ENCODE measurements around the gene PDIA5.
A peak's percentile ranks its signal among the peaks of the same experiment; 100 is the strongest.

The PDIA5 gene

DNA sequence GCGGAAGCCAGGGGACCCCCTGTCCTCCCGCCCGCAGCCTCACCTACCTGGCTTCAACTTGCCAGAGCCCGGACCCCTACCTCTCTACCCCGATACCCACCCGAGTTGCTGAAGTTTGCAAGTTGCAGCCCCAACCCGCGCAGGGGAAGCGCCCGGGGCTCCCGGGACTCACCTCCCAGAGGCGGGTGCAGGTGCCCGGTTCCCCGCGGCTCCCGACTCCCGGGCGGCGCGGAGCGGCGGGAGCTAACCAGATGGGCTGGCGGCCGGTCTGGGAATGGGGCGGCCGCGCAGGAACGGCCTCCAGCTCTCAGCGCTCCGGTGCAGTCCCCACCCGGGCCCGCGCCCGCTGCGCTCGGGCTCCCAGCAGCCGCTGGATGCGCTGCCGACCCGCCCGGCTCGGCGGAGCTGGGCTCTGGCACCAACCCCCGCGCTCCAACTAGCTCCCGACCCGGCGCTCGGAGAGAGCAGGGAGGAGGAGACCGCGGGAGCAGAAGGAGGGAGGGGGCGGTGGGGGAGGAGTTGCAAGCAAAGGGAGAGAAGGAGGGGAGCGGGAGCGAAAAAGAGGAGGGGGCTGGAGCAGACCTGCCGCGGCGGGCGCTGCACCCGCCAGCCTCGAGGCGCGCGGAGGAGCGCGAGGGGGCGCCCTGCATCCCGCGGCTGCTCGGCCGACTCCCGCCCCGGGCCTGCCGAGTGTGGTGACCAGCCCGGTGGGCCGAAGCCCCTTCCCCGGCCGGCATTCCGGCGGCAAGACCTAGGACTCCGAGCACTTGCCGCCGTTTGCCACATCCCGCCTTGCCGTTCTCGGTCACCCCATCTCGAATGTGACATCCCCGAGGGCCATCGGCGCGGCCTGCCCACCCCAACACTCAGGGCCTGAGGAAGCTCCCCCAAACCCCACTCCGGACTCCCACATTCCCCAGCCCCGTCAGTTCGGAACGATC, 39.3 kb upstream of the PDIA5 start, which contains the start of gene SEMA5B:
Gene SEMA5B (minus strand): TSS at position 472 of the 941 bp plus-strand sequence. CDS start 66,500 bp downstream, outside the sequence.
- H3K9ac ChIP-seq (ENCODE audit: low read length): peak within 1 kb of the TSS; percentile 24; the same call in 1 of the 2 replicates
- H3K27ac ChIP-seq (ENCODE audit: low read length): no peak within 1 kb of the TSS
- H3K9me3 ChIP-seq (replicated peaks; ENCODE audit: insufficient read depth, low read length): no peaks in the 10 kb centered on the region
- peak within 1 kb of the TSS; percentile 67 for H3K4me3 ChIP-seq (ENCODE audit: low read length)
- H3K79me2 ChIP-seq (ENCODE audit: low read length): no peaks in the 10 kb centered on the region
- no peaks in the 10 kb centered on the region for H3K9me2 ChIP-seq (replicated peaks; ENCODE audit: insufficient read depth, low read length)
- peaks cover 17% of the 10 kb centered on the region for H3K27me3 ChIP-seq (replicated peaks; ENCODE audit: insufficient read depth, low read length)
- peak within 1 kb of the TSS; percentile 98 for H3K4me2 ChIP-seq (ENCODE audit: low read depth, low read length)
- DNase-seq: peak; percentile 27
- no peaks in the 10 kb centered on the region for H3F3A ChIP-seq (ENCODE audit: insufficient read depth, low read length)
- H4K20me1 ChIP-seq (ENCODE audit: insufficient read depth, low read length): no peaks in the 10 kb centered on the region
- peak within 1 kb of the TSS; percentile 94 for H2AFZ ChIP-seq (ENCODE audit: low read length)
- no peaks in the 10 kb centered on the region for H3K4me1 ChIP-seq (ENCODE audit: low read length)
- no peaks in the 10 kb centered on the region for H3K36me3 ChIP-seq (replicated peaks; ENCODE audit: insufficient read depth, low read length)
- TF ChIP-seq, protein P1, sequence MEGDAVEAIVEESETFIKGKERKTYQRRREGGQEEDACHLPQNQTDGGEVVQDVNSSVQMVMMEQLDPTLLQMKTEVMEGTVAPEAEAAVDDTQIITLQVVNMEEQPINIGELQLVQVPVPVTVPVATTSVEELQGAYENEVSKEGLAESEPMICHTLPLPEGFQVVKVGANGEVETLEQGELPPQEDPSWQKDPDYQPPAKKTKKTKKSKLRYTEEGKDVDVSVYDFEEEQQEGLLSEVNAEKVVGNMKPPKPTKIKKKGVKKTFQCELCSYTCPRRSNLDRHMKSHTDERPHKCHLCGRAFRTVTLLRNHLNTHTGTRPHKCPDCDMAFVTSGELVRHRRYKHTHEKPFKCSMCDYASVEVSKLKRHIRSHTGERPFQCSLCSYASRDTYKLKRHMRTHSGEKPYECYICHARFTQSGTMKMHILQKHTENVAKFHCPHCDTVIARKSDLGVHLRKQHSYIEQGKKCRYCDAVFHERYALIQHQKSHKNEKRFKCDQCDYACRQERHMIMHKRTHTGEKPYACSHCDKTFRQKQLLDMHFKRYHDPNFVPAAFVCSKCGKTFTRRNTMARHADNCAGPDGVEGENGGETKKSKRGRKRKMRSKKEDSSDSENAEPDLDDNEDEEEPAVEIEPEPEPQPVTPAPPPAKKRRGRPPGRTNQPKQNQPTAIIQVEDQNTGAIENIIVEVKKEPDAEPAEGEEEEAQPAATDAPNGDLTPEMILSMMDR (IDR thresholded peaks at IDR 0.05; ENCODE audit: low read length): peak; percentile 49
- TF ChIP-seq EZH2 (optimal IDR thresholded peaks at IDR 0.05; ENCODE audit: low read depth, low read length): no peak

DNA sequence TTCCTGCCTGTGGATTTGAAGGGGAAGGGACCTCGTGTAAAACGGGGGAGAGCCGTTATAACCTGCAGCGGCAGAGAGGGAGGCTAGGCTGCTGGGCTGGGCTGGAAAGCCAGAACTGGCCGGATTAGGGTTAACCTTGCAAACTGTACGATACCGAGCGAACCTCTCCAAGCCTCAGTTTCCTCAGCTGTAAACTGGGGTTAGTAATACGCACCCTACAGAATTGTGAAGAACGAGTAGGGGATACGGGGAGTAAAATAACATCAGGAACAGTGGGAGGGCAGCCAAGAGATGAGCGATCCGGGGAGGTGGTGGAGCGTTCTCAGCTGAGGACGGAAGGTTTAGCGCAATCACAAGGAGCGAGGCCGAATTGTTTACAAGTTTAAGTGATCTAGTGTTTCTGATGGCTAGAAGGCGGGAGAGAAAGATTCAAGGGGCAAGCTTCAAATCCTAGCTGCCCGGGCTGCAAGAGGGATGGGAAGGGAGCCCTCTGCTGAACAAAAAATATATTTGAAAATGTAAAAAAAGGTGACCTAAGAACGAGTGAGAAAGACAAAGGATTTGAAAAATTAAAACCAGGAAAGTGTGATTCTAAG, 38.5 kb upstream of the PDIA5 start:
- peak overlapping the region; percentile 24; the same call in 1 of the 2 replicates for H3K9ac ChIP-seq (ENCODE audit: low read length)
- H4K20me1 ChIP-seq (ENCODE audit: insufficient read depth, low read length): no peaks in the 10 kb centered on the region
- no peak overlapping the region for H3K27ac ChIP-seq (ENCODE audit: low read length)
- no peaks in the 10 kb centered on the region for H3K36me3 ChIP-seq (replicated peaks; ENCODE audit: insufficient read depth, low read length)
- no peaks in the 10 kb centered on the region for H3K9me2 ChIP-seq (replicated peaks; ENCODE audit: insufficient read depth, low read length)
- peak; percentile 69 for DNase-seq
- H3K27me3 ChIP-seq (replicated peaks; ENCODE audit: insufficient read depth, low read length): peaks cover 17% of the 10 kb centered on the region
- no peaks in the 10 kb centered on the region for H3K79me2 ChIP-seq (ENCODE audit: low read length)
- no peaks in the 10 kb centered on the region for H3K9me3 ChIP-seq (replicated peaks; ENCODE audit: insufficient read depth, low read length)
- peak overlapping the region; percentile 67 for H3K4me3 ChIP-seq (ENCODE audit: low read length)
- peak overlapping the region; percentile 94 for H2AFZ ChIP-seq (ENCODE audit: low read length)
- H3K4me1 ChIP-seq (ENCODE audit: low read length): no peaks in the 10 kb centered on the region
- TF ChIP-seq, protein P1 (IDR thresholded peaks at IDR 0.05; ENCODE audit: low read length): peak; percentile 54
- no peak for TF ChIP-seq EZH2phosphoT487 (IDR thresholded peaks at IDR 0.05; ENCODE audit: low read length)
- H3F3A ChIP-seq (ENCODE audit: insufficient read depth, low read length): no peaks in the 10 kb centered on the region
- H3K4me2 ChIP-seq (ENCODE audit: low read depth, low read length): peak overlapping the region; percentile 98

DNA sequence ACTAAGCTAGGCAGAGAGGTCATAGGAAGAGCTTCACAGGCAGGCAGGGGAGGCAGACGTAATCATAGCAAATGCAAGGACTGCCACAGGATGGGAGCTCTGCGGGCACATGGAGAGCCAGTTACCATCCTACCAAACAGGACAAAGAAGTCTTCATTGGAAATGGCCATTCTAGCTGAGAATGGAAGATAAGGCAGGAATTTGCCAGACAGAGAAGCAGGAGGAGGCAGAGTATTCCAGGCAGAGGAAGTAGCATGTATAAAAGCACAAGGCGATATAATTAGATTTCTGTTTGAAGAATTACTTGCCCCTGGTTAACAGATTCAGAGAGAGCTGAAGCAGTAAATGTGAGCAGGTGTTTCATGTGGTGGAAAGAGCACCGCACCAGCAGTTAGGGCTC, 35.8 kb upstream of the PDIA5 start:
- no peak overlapping the region for H3K4me3 ChIP-seq (ENCODE audit: low read length)
- no peaks in the 10 kb centered on the region for H3K36me3 ChIP-seq (replicated peaks; ENCODE audit: insufficient read depth, low read length)
- H3K4me1 ChIP-seq (ENCODE audit: low read length): no peaks in the 10 kb centered on the region
- H3K9me3 ChIP-seq (replicated peaks; ENCODE audit: insufficient read depth, low read length): no peaks in the 10 kb centered on the region
- no peaks in the 10 kb centered on the region for H3K79me2 ChIP-seq (ENCODE audit: low read length)
- no peak overlapping the region for H3K4me2 ChIP-seq (ENCODE audit: low read depth, low read length)
- H3K27me3 ChIP-seq (replicated peaks; ENCODE audit: insufficient read depth, low read length): peaks cover 17% of the 10 kb centered on the region
- no peak for DNase-seq
- TF ChIP-seq, protein P1 (IDR thresholded peaks at IDR 0.05; ENCODE audit: low read length): no peak
- TF ChIP-seq EZH2 (optimal IDR thresholded peaks at IDR 0.05; ENCODE audit: low read depth, low read length): no peak
- TF ChIP-seq EZH2phosphoT487 (IDR thresholded peaks at IDR 0.05; ENCODE audit: low read length): no peak
- H3K27ac ChIP-seq (ENCODE audit: low read length): no peak overlapping the region
- H2AFZ ChIP-seq (ENCODE audit: low read length): no peak overlapping the region
- no peaks in the 10 kb centered on the region for H3F3A ChIP-seq (ENCODE audit: insufficient read depth, low read length)
- H3K9ac ChIP-seq (ENCODE audit: low read length): no peak overlapping the region
- no peaks in the 10 kb centered on the region for H4K20me1 ChIP-seq (ENCODE audit: insufficient read depth, low read length)
- no peaks in the 10 kb centered on the region for H3K9me2 ChIP-seq (replicated peaks; ENCODE audit: insufficient read depth, low read length)

Measured in MM.1S (cell line).